T1000 (cell line): Measurements from ENCODE around the gene VWA3B.
"Not testable (repeated sequence)": the region's sequence is repeated elsewhere in the genome, so short reads cannot be mapped to it uniquely, and the experiment has no call there.

Experiments
- DNase-seq: peaks from one replicate; lab custom pipeline; 2025; ENCODE audit warnings: mixed read lengths; lab: John Stamatoyannopoulos, UW

VWA3B gene

DNA sequence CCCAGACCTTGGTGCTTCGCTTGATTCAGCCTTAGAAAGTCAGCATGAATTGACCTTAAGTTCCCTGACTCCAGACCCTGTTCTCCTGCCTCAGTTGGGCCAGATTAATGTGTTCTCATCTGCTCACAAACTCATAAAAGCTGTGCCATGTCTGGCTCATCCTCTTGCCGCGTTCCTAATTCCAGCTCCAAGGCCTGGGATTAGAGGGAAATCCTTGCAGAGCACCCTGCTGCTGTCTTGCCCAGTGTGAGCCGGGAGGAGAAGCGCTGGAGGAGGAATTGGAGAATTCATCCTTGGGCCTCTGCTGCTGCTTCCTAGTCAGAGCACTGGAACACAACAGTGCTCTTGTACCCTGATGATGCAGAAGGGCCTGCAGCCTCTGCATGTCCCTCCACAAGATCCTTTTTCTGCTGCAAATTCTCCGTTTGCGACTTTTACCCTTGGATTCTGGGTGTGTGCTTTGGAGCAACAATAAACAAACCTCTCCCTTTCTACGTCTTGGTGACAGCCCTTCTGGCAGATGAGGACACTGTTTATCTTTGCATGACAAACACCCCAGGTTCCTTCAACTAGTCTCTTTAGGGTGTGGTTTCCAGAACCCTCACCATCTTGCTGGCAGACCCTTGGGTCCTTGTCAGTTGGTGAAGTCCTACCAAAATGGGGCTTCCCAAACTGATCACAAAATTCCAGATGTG, 212.4 kb downstream of the VWA3B start:
- no peak for DNase-seq

DNA sequence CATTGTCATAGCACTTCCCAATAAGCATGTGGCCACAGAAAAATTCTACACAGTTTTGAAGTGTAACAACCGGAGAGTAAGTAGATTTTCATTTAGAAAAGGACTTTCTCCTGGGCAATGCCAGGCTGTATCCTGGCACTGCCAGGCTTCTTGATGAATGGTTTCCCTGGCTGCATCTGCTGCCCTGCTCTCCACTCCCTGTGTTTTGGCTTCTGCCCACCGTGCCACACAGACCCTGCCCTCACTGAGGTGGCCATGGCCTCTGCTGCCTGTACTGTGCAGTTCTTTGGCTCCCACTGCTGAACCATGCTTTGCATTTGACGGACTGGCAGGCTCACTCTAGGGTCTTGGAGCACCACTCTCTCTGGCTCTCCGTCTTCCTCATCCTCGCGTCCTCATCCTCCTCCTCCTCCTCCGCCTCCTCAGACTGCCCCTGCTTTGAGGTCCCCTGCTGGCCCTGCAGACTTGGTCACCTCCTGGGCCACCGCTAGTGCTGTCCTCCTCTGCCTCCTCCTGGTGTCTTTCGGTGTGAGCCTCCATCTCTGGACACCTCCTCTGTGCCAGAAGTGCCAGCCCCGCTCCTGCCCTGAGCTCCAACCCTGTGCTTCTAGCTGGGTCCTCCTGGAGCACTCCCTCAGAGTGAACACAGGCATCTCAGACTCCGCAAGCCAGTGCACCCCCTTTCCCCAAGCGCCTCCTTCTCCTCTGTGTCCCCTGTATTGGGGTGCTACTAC, 213.3 kb downstream of the VWA3B start:
- DNase-seq: no peak

DNA sequence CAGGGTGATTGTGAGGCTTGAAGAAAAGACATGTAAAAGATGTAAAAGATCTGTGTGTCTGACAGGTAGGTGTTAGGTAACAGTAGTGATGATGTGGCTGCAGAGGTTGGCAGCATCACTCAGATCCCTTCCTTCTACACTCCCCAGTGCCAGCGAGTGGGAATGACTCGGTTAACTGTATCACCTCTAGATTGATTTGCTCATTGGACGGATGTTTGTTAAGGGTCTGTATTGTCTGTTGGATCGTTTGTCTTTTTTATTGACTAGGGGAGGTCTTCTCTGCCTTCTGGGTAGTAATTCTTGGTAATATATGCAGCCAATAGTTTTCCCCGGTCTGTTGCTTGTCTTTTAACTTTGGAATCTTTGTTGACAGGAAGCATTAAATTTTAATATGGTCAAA, 214.5 kb downstream of the VWA3B start:
- DNase-seq: no peak

DNA sequence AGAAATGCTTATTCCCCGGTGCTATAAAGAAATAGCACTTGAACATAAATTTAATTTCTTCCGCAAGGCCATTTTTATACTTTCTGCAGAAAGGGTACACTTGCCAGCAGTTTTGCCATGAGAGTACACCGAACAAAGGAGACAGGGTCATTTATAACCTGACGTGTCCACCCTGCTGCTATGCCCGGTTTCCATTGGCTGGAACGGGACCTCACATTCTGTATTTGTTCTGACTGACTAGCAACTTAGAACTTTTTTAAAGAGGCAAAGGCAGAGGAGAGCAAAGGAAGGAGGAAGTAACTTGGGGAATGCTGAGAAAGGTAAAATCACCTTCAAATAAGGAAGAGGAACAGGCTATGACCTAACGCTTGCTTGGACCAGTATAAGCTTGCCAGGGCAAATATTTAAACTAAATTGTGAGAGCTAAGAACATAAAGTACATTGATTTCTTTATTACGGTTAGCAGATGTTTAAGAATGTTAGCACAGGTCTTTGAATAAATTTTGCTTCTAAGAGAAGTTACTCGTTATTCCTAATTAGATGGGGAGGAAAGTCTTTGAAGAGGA, 220.2 kb downstream of the VWA3B start:
- DNase-seq: not testable (repeated sequence)

DNA sequence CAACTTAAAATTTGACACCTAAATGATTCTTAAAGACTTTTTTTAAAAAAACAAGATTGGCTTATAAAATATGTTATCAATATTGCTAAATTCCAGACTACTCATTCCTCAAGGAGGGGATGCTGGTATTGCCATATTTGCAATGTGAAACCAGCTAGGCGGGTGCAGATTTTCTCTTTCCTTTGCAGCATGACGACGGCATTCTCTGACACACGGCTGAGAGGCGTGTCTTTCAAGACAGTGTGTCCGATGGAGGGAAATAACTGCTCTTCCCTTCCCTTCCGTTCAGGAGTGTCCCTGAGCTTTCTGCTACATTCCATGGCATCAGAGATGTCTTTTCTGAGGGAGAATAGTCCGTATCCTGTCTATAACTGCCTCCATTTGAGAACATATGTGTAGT, 221.1 kb downstream of the VWA3B start:
- no peak for DNase-seq

DNA sequence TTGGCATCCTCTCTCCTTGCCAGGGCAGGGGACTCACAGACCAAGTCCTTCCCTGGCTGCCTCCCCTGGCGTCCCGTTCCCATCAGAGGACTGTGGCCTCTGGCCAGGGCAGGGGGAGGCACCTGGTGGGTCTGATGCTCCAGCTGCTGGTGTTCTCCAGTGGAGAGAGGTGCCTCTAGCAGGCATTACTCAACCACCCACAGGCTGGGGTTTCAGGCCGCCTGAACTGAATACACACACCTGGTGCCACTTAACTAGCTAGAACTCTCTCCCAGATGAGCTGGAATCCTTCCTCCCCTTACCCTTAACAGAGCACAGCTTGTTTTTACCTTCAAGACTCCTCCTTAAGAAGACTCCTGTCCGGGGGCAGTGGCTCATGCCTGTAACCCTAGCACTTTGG, 221.6 kb downstream of the VWA3B start:
- DNase-seq: no peak

DNA sequence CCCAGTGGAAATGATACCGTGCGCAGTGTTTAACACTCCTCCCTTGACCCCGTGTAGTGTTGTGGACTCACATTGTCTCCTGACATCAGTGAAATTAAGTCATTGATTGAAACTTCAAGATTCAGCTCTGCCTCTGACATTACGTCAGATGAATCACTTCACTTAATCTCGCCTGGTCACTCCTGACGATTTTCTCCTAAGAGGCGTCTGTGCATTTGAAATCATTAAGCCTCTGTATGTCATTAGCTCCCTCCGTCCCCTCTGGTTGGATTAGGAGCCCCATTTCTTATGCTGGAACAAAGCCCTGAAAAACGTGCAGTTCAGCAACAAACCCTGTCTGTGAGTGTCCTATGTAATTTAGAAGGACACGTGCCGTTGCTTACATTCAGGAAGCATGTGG, 222.6 kb downstream of the VWA3B start:
- no peak for DNase-seq

DNA sequence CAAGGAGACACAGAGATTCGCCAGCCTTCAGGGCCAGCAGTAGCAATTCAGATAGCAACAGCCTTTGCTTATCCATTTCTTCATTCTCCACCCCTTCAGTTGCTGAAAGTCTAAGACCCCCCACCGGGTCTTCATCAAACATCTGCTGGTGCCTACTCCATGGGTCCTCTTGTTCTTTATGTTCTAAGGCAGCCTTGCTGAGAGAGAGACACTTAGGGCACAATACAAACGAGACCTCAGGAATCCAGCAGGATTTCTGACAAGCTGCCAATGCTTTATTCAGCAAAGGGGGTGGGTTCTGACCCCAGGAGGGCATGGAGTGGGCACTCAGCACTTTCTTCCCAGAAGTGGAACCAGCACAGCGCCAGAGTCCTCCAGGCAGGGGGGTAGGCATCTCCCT, 223.0 kb downstream of the VWA3B start:
- DNase-seq: no peak

DNA sequence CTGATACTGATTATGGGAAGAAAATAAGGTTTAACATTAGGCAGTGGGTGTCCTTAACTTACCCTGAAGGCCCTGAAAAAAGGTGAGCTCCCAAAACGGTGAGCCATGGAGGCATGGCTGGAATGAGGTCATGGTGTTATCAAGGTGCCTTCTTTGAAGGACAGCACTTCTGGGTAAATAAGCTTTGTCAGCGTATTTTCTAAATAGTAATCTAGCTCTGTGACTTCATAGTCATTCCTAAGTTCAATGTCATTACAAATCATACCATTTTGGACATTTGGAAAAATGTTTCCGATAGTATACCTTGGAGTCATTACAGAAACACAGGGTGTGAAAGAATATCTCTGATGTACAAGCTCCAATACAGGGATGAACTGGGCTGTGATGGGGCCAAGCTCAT, 224.1 kb downstream of the VWA3B start:
- no peak for DNase-seq

DNA sequence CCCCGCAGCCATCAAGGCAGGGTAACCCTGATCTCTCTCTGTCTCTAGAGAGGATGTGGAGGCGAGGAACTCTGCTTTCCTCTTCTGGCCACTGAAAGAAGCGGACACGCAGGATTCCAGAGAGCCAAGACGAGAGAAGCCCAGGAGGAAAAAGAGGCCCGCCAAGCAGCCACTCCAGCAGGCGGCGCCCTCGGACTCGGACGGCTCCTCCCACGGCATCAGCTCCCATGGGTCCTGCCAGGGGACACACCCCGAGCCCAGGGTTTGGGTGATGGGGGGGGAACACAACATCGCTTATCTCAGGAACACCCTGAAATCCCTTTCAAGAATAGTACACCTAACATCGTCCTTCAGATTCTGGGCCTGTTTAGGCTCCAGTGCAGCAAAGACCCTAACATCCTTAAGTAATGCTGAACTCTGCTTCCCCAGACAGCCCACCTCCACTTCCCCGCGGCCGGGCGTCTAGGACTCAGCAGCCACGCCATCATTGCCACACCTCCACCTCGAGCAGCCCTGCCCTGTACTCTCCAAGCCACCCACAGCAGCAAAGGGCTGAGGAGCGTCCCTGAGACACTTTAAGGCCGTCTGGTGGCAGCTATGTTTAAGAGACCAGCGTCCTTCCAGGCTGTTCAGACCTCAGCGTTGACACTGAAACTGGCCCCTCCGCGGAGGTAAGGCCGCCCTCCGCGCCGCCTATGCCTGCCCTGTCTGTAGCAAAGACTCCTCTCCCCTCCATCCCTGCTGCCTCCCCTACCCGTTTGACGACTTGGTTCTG, 225.0 kb downstream of the VWA3B start:
- no peak for DNase-seq

DNA sequence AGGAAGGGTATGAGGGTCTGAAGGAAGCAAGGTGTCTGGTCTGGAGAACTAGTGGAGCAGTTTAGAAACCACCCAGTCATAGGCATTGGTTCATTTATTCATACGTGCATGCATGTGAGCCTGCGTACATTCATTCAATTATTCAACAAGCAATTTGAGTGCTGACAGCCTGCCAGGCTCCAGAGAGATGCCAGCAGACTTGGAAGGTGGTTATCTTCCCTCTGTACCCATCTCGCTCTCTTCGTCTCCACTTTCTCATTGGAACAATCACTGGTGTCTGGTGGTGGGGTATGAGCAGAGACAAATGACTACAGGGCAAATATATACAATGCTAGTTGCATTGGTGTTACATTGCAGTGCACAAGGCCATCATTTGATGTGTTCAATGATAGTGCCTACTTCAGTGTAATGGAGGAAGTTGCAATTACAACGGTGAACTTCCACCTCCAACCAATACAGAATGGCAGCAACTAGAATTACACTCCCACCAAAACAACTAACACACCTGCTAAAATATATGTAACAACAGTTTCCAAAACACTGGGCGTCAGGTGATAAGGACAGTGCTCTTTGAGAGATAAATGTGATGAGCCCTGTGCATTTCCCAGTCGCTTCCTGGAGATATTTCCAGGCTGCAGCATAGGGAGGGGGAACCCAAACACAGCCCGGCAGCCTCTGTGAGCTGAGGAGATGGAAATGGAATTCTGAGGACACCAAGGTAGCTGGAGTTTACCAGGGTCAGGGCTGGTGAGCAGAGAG, 226.7 kb downstream of the VWA3B start:
- DNase-seq: no peak

DNA sequence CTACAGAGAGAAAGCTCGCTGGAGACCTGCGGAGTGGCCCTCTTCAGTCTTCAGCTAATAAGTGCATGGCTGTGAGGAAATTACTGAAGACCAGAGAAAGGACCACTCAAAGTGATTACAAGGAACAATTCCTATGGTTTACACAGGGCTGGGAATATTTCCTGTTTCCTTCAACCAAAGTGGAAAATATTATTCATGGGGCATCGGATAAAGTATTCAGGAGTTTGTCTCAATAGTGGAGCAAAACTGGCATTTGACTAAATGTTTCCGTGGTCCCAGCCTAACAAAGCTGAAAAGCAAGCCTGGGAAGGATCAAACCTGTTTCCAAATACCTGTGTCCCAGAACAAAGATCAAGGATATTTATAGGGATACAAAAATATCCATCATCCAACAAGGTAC, 227.3 kb downstream of the VWA3B start:
- DNase-seq: no peak

DNA sequence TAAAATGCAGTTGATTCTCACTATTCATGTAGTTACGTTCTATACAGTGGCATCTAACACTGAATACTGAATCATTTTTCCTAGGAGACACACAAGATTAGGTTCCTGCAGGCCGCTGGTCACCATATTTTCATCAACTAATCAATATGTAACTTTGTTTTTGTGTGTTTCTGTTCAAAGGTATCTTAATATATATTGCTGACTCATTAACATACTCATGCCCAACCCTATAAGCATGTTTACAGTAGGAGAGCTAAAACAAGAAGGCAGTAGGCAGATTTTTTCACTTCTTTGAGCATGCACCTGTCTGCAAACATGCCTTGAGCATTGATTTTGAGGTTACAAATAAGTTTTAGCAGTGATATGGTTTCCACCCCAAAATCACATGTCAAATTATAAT, 229.0 kb downstream of the VWA3B start:
- DNase-seq: no peak

DNA sequence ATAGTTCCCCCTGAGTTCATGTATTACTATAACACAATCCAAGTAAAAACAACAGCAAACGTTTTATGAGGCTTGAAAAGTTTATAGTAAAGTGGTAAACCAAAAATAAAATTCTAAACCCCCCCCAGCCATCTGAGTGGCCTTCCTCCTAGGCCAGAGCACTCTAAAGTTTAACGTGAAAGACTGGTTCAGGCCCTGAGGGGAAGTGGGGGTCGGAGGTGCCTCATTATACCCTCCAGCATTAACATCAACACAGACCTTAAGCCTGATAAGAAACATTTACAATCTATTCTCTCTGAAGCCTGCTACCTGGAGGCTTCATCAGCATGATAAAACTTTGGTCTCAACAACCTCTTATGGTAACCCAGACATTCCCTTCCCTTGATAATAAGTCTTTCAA, 230.2 kb downstream of the VWA3B start:
- no peak for DNase-seq

DNA sequence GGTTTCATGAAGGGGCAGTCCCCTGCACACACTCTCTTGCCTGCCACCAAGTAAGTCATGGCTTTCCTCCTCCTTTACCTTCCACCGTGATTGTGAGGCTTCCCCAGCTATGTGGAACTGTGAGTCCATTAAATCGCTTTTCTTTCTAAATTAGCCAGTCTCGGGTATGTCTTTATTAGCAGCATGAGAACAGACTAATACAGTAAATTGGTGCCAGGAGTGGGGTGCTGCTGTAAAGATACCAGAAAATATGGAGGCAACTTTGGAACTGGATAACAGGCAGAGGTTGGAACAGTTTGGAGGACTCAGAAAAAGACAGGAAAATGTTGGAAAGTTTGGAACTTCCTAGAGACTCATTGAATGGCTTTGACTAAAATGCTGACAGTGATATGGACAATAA, 233.2 kb downstream of the VWA3B start:
- DNase-seq: not testable (repeated sequence)

DNA sequence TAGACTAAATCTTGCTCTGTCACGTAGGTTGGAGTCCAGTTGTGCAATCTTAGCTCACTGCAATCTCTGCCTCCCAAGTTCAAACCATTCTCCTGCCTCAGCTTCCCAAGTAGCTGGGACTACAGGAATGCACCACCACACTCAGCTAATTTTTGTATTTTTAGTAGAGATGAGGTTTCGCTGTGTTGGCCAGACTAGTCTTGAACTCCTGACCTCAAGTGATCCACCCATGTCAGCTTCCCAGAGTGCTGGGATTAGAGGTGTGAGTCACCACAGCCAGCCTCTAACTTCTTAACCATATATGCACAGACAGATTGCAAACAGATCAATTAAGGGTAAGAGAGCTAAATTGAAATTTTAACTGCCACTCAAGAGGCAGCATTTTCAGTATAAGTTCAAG, 237.2 kb downstream of the VWA3B start:
- no peak for DNase-seq

DNA sequence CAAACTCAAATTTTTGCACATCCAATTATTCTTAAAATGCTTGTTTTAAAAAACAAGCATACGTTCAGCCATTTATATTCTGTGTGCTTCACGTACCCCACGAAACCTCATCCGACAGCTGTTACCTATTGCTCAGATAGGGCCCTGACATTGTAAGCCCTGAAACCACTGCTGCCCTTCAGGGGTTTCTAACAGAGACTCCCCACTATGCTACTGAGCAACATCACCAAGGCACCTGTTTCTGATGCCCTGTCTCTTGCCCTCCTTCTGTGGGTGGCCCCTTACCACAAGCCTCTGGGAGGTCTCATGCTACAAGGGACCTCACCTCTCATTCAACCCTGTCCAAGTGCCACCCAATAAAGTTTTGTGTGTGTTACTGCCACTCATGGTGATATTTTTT, 240.8 kb downstream of the VWA3B start:
- DNase-seq: no peak

DNA sequence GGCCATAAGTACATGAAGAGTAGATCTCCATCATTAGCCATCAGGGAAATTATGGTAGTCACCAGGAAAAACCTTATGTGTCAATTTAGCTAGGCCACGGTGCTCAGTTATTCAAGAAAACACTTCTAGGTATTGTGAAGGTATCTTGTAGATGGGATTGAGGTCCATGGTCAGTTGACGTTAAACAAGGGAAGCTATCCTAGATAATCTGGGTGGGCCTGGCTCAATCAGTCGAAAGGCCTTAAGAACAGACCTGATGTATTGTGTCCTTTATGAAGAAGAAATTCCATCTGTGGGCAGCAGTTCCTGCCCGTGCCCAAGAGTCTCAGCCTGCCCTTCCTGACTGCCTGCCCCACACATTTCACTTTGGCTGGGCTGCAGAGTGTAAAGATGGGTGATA, 242.6 kb downstream of the VWA3B start:
- DNase-seq: no peak

DNA sequence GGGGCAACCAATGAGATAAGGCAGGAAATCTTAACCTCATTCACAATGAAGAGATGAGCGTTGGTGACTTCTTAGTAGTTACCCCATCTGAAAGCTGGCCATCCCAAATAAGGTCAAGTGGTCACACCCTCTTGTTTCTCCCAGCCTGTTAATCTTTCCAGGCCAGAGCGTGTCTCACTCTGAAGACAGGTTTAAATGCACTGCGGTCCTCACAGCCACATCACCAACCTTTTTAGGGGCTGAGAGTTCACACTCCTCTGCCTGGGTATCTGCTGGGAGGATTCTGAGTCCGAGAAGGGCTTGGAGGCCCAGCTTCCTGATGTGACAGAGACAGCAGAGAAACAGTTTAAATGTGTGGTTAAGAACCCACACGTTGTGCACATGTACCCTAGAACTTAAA, 246.0 kb downstream of the VWA3B start:
- DNase-seq: no peak

DNA sequence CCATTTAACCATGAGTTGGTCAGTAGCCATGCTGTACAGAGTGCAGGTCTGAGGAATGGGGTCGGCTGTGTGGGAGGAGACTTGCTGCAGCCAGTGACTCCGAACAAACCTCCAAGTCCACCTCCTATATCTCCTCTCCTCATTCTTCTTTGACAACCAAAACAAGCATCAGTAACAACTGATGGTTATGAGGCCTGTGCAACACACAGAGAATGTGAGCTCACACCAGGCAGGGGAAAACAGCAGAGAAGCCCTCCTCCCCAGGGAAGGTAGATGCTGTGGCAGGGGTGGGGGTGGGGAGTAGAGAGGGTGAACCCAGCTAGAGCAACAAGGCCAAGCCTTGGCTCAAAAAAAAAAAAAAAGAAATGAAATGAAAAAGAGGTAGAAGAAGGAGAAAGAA, 247.0 kb downstream of the VWA3B start:
- DNase-seq: no peak

DNA sequence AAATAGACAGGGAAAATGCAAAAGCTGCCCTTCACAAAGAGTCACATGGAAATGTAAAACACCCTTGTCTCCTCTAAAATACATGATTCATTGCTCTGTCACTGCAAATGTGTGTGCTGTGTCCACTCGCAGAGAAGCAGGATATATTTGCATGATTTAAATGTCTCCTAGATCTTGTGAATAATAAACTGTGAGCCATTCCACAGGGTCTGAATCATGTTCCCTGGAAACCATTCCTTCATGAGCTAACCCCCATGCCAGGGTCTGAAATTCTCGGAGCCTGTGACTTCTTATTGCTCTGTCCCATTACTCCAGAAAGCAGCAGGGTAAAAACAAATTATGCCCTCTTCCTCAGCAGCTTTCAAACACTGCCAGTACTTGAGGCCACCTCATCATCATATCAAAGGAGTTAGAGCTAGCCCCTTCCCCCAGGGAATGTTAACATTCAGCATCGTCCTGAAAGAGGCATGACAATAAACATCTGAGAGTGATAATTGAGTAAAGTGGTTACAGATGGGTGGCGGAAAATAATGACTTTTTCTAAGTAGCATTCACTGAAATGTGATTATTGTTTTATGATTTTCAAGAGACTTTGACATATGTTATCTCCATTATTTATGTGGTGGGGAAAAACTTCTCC, 247.6 kb downstream of the VWA3B start:
- peak; percentile 27 for DNase-seq

DNA sequence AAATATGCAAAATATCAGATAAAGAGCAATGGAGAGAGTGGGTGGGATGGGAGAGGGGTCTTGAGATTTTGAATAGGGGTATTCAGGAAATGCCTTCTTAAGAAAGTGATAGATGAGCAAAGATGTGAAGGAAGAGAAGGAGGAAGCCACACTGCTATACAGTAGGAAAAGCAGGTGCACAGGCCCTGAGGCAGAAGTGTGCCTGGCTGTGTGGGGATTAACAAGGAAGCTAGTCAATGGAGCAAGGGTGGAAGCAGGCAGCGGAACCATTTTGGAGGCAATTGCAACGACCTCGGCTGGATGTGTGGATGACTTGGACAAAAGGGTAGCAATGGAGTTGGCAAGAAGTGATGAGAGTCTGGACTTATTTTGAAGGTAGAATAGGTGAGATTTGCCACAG, 248.3 kb downstream of the VWA3B start:
- no peak for DNase-seq
